Measurements from ENCODE around the gene PRKCQ. TPM values are rescaled to one million over a fixed set of nuclear protein-coding genes. Genes with fewer than 3 reads are reported as not detected.

PRKCQ gene
- total and polyA plus RNA-seq, 2 of the 4 experiments (the other 2 are of a cell fraction), result under 0.01 to 0.03 TPM

- H2BK20ac ChIP-seq (ENCODE audit: low read depth, low read length), result 0 out of 2 replicates have a peak overlapping the region, but pooled peaks have one; percentile 50
- H2AK9ac ChIP-seq (replicated peaks; ENCODE audit: low read depth, low read length, poor library complexity), result no peak overlapping the region
- H3K4me2 ChIP-seq (ENCODE audit: low read depth, low read length), result peak overlapping the region; percentile 2; the same call in 1 of the 2 replicates
- H3K9me1 ChIP-seq (ENCODE audit: insufficient read depth, low read length), result peaks cover 19% of the 10 kb centered on the region
- 100% methylated on average over 1 of the region's 4 CpGs; no CpG with 5 or more reads in 1 of the 2 experiments for WGBS, 2 experiments (ENCODE audit: extremely low coverage in 2 of 2, insufficient read length in 1 of 2)
- no peaks in the 10 kb centered on the region for H3K36me3 ChIP-seq (ENCODE audit: control insufficient read depth, insufficient read depth, low read length)
- no peak overlapping the region for H2AFZ ChIP-seq (replicated peaks; ENCODE audit: low read length, poor library complexity)
- no peaks in the 10 kb centered on the region for H3K27me3 ChIP-seq (ENCODE audit: control insufficient read depth, insufficient read depth, low read length)
- CTCF ChIA-PET, result interaction anchor here (0.5 to 2.0 kb wide), 3 partner anchors 115 to 310 kb away, joined by 3 to 6 read pairs (median 3); partner anchors contain the start of gene PFKFB3
- POLR2A ChIA-PET (ENCODE audit: unreplicated experiment), result no interaction called here
- no peak overlapping the region for H2BK15ac ChIP-seq (ENCODE audit: low read depth, low read length)
- no peak overlapping the region for H4K91ac ChIP-seq (ENCODE audit: insufficient read depth, low read depth, low read length)
- peaks cover 21% of the 10 kb centered on the region for H3K4me1 ChIP-seq (ENCODE audit: control insufficient read depth, insufficient read depth, low read length)
- no peaks in the 10 kb centered on the region for H4K20me1 ChIP-seq (ENCODE audit: insufficient read depth, low read length)
- no peak overlapping the region; a peak in 1 of 4 replicates for H4K8ac ChIP-seq (ENCODE audit: low read depth in 2 of 2, low read length in 2 of 2)
- intact Hi-C loops (cut with micrococcal nuclease), result loop anchor here (10.0 kb wide), 1 partner anchor 151 kb away; no protein-coding TSS in a partner anchor
- peak overlapping the region; percentile 16; the same call in 1 of the 2 replicates for H3K18ac ChIP-seq (ENCODE audit: low read depth, low read length)
- dilution Hi-C loops (cut with HindIII; ENCODE audit: low sequenced_read_pairs, unreplicated experiment), result no loop called here
- peaks cover 4 to 11% of the 10 kb centered on the region in 2 experiments for H3K79me1 ChIP-seq (ENCODE audit: low read depth in 1 of 2, low read length in 2 of 2)
- TF ChIP-seq MXI1 (IDR thresholded peaks at IDR 0.05; ENCODE audit: borderline replicate concordance, low read depth, low read length), result no peak
- no peak for TF ChIP-seq SMC3 (IDR thresholded peaks at IDR 0.05; ENCODE audit: low read depth, low read length)
- no peak for TF ChIP-seq RFX5 (IDR thresholded peaks at IDR 0.05; ENCODE audit: low read depth, low read length)
- H3K27ac ChIP-seq (ENCODE audit: insufficient read depth, low read length), result peak overlapping the region; percentile 26; the same call in 1 of the 2 replicates
- no peak overlapping the region for H3K9ac ChIP-seq (ENCODE audit: low read depth, low read length)
- ATAC-seq (ENCODE audit: low read depth) (no peak), DNase-seq (no peak)
- 0 out of 2 replicates have a peak overlapping the region, but pooled peaks have one; percentile 38 for H2BK120ac ChIP-seq (ENCODE audit: low read depth, low read length)
- H3K23ac ChIP-seq (ENCODE audit: low read depth, low read length), result no peak overlapping the region
- no TSS peak for BruUV-seq (replicated peaks)
- H3K56ac ChIP-seq (ENCODE audit: extremely low read depth, insufficient read depth, low read length), result no peak overlapping the region
- no peak overlapping the region for H4K5ac ChIP-seq (ENCODE audit: low read depth, low read length)
- H3K9me3 ChIP-seq (ENCODE audit: control insufficient read depth, insufficient read depth, low read length), result peaks cover 2% of the 10 kb centered on the region; the same call in 1 of the 2 replicates
- peak overlapping the region; percentile 76 for H2BK5ac ChIP-seq (ENCODE audit: low read depth, low read length, poor library complexity, severe bottlenecking)
- H2AK5ac ChIP-seq (ENCODE audit: low read depth, low read length), result no peak overlapping the region
- no peak overlapping the region for H3K14ac ChIP-seq (replicated peaks; ENCODE audit: low read depth, low read length)
- in situ Hi-C loops (cut with MboI; ENCODE audit: low sequenced_read_pairs), result loop anchor here (10.0 kb wide), 1 partner anchor 171 kb away; no protein-coding TSS in a partner anchor
- no peak overlapping the region for H3K4me3 ChIP-seq (ENCODE audit: insufficient read depth, low read depth, low read length)
- no peak overlapping the region for H3K4ac ChIP-seq (ENCODE audit: low read depth, low read length)
Observed at GRCh38 chr10:6396226-6396625, 183.8 kb downstream of the PRKCQ start.
